MG63 (cell line): ENCODE data around the gene NGRN. TPM values are rescaled to one million over a fixed set of nuclear protein-coding genes. Genes with fewer than 3 reads are reported as not detected.
"Not testable (repeated sequence)": the region's sequence is repeated elsewhere in the genome, so short reads cannot be mapped to it uniquely, and the experiment has no call there.

ENCODE experiments used
- DNase-seq: peaks from one replicate; pipeline ENCODE4 v3.0.0-alpha.2; 2020
- H3K27me3 ChIP-seq: fragments of 250-450 bp; sonication (Bioruptor Pico); 2 replicates; pipeline ENCODE4 v1.5.1; 2020; ENCODE audit warnings: mild to moderate bottlenecking, moderate library complexity
- H3K36me3 ChIP-seq: fragments of 250-450 bp; sonication (Bioruptor Pico); 2 replicates; pipeline ENCODE4 v1.5.1; 2020; ENCODE audit warnings: mild to moderate bottlenecking, moderate library complexity
- H3K4me3 ChIP-seq: fragments of 250-450 bp; sonication (Bioruptor Pico); 2 replicates; pipeline ENCODE4 v1.5.1; 2020; ENCODE audit warnings: mild to moderate bottlenecking, moderate library complexity
- H3K9me3 ChIP-seq: fragments of 250-450 bp; sonication (Bioruptor Pico); 2 replicates; pipeline ENCODE4 v1.5.1; 2020; ENCODE audit warnings: mild to moderate bottlenecking, moderate library complexity
- total RNA-seq: library from RNA; depleted of rRNA; stranded (reverse); fragments of >200 nt; shearing (Covaris generic); gene quantifications from 2 replicates; pipeline ENCODE4 v1.2.3, GENCODE V29; 2014; ENCODE audit warnings: low replicate concordance

The NGRN gene
- total RNA-seq, 1 experiment from 2014 or later: 134 TPM

- H3K36me3 ChIP-seq: no peaks in the 10 kb centered on the region
- H3K4me3 ChIP-seq: no peak overlapping the region
- no peak for DNase-seq
- no peaks in the 10 kb centered on the region for H3K27me3 ChIP-seq
- H3K9me3 ChIP-seq: no peaks in the 10 kb centered on the region
These were observed 29.3 kb downstream of the NGRN start for GRCh38 chr15:90294601-90295269.

GRCh38 chr15:90295270-90295648, 29.8 kb downstream of the NGRN start:
- H3K27me3 ChIP-seq: no peaks in the 10 kb centered on the region
- no peaks in the 10 kb centered on the region for H3K9me3 ChIP-seq
- no peak for DNase-seq
- H3K36me3 ChIP-seq: no peaks in the 10 kb centered on the region
- H3K4me3 ChIP-seq: no peak overlapping the region

GRCh38 chr15:90296316-90296884, 30.9 kb downstream of the NGRN start:
- not testable (repeated sequence) for H3K4me3 ChIP-seq, H3K36me3 ChIP-seq, DNase-seq, H3K27me3 ChIP-seq, H3K9me3 ChIP-seq

- no peaks in the 10 kb centered on the region for H3K9me3 ChIP-seq
- no peak for DNase-seq
- no peaks in the 10 kb centered on the region for H3K27me3 ChIP-seq
- no peaks in the 10 kb centered on the region for H3K36me3 ChIP-seq
- no peak overlapping the region for H3K4me3 ChIP-seq
These were observed 31.5 kb downstream of the NGRN start for GRCh38 chr15:90297021-90297420.

GRCh38 chr15:90300541-90300940, 35.1 kb downstream of the NGRN start:
- Histone ChIP-seq H3K36me3 (no peaks in the 10 kb centered on the region), H3K27me3 (no peaks in the 10 kb centered on the region), H3K9me3 (no peaks in the 10 kb centered on the region), H3K4me3 (no peak overlapping the region)
- no peak for DNase-seq

GRCh38 chr15:90300988-90301706, 35.7 kb downstream of the NGRN start:
- Histone ChIP-seq H3K9me3 (no peaks in the 10 kb centered on the region), H3K4me3 (no peak overlapping the region), H3K27me3 (no peaks in the 10 kb centered on the region), H3K36me3 (no peaks in the 10 kb centered on the region)
- DNase-seq: peak; percentile 55

- no peaks in the 10 kb centered on the region for H3K36me3 ChIP-seq
- H3K27me3 ChIP-seq: no peaks in the 10 kb centered on the region
These were observed 36.3 kb downstream of the NGRN start for GRCh38 chr15:90301707-90302300.

GRCh38 chr15:90305355-90305754, 39.9 kb downstream of the NGRN start:
- not testable (repeated sequence) for H3K4me3 ChIP-seq, H3K27me3 ChIP-seq, H3K9me3 ChIP-seq, DNase-seq, H3K36me3 ChIP-seq

More at GRCh38 chr15:90301707-90302300, 36.3 kb downstream of the NGRN start:
- no peak for DNase-seq
- Histone ChIP-seq H3K4me3 (no peak overlapping the region), H3K9me3 (no peaks in the 10 kb centered on the region)

GRCh38 chr15:90305932-90306331, 40.5 kb downstream of the NGRN start:
- no peaks in the 10 kb centered on the region for H3K27me3 ChIP-seq
- no peaks in the 10 kb centered on the region for H3K9me3 ChIP-seq
- DNase-seq: no peak
- no peaks in the 10 kb centered on the region for H3K36me3 ChIP-seq
- no peak overlapping the region for H3K4me3 ChIP-seq

GRCh38 chr15:90306560-90306959, 41.1 kb downstream of the NGRN start:
- no peak overlapping the region for H3K4me3 ChIP-seq
- no peak for DNase-seq
- no peaks in the 10 kb centered on the region for H3K36me3 ChIP-seq
- H3K9me3 ChIP-seq: no peaks in the 10 kb centered on the region
- peaks cover 4% of the 10 kb centered on the region for H3K27me3 ChIP-seq

GRCh38 chr15:90307661-90308060, 42.2 kb downstream of the NGRN start:
- Histone ChIP-seq H3K36me3 (no peaks in the 10 kb centered on the region), H3K9me3 (no peaks in the 10 kb centered on the region), H3K4me3 (no peak overlapping the region), H3K27me3 (peaks cover 5% of the 10 kb centered on the region)
- DNase-seq: no peak

GRCh38 chr15:90309020-90309419, 43.5 kb downstream of the NGRN start:
- H3K9me3 ChIP-seq: no peaks in the 10 kb centered on the region
- H3K27me3 ChIP-seq: peaks cover 6% of the 10 kb centered on the region
- no peaks in the 10 kb centered on the region for H3K36me3 ChIP-seq
- H3K4me3 ChIP-seq: no peak overlapping the region
- DNase-seq: no peak

- Histone ChIP-seq H3K9me3 (no peaks in the 10 kb centered on the region), H3K27me3 (peaks cover 6% of the 10 kb centered on the region), H3K4me3 (no peak overlapping the region), H3K36me3 (no peaks in the 10 kb centered on the region)
- peak; percentile 75 for DNase-seq
These were observed 50.0 kb downstream of the NGRN start for GRCh38 chr15:90315278-90315982.

- Histone ChIP-seq H3K36me3 (no peaks in the 10 kb centered on the region), H3K4me3 (no peak overlapping the region), H3K27me3 (peaks cover 6% of the 10 kb centered on the region), H3K9me3 (no peaks in the 10 kb centered on the region)
- no peak for DNase-seq
These were observed 50.7 kb downstream of the NGRN start for GRCh38 chr15:90316139-90316538.

- Histone ChIP-seq H3K4me3 (no peak overlapping the region), H3K36me3 (no peaks in the 10 kb centered on the region), H3K9me3 (no peaks in the 10 kb centered on the region), H3K27me3 (no peaks in the 10 kb centered on the region; the same call in 1 of the 2 replicates)
- no peak for DNase-seq
These were observed 53.1 kb downstream of the NGRN start for GRCh38 chr15:90318591-90318990.

GRCh38 chr15:90320062-90320884, 54.8 kb downstream of the NGRN start:
- peak; percentile 86 for DNase-seq
- no peaks in the 10 kb centered on the region for H3K9me3 ChIP-seq
- no peaks in the 10 kb centered on the region for H3K36me3 ChIP-seq
- no peaks in the 10 kb centered on the region; the same call in 1 of the 2 replicates for H3K27me3 ChIP-seq
- no peak overlapping the region for H3K4me3 ChIP-seq
